Measurements from ENCODE around the gene MRPL28.
"Not testable (repeated sequence)": the region's sequence is repeated elsewhere in the genome, so short reads cannot be mapped to it uniquely, and the experiment has no call there.

DNA sequence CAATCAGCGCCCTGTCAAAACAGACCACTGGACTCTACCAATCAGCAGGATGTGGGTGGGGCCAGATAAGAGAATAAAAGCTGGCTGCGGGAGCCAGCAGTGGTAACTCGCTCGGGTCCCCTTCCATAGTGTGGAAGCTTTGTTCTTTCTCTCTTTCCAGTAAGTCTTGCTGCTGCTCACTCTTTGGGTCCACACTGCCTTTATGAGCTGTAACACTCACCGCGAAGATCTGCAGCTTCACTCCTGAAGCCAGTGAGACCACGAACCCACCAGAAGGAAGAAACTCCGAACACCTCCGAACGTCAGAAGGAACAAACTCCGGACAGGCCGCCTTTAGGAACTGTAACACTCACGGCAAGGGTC lies 28.4 kb downstream of the MRPL28 start:
- not testable (repeated sequence) for TF ChIP-seq POLR2A (IDR thresholded peaks at IDR 0.05)
- TF ChIP-seq, protein P1, sequence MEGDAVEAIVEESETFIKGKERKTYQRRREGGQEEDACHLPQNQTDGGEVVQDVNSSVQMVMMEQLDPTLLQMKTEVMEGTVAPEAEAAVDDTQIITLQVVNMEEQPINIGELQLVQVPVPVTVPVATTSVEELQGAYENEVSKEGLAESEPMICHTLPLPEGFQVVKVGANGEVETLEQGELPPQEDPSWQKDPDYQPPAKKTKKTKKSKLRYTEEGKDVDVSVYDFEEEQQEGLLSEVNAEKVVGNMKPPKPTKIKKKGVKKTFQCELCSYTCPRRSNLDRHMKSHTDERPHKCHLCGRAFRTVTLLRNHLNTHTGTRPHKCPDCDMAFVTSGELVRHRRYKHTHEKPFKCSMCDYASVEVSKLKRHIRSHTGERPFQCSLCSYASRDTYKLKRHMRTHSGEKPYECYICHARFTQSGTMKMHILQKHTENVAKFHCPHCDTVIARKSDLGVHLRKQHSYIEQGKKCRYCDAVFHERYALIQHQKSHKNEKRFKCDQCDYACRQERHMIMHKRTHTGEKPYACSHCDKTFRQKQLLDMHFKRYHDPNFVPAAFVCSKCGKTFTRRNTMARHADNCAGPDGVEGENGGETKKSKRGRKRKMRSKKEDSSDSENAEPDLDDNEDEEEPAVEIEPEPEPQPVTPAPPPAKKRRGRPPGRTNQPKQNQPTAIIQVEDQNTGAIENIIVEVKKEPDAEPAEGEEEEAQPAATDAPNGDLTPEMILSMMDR (IDR thresholded peaks at IDR 0.05) = not testable (repeated sequence)
